K562 (cell line): Measurements from ENCODE around the gene PICK1. TPM values are rescaled to one million over a fixed set of nuclear protein-coding genes. Genes with fewer than 3 reads are reported as not detected.
A peak's percentile ranks its signal among the peaks of the same experiment; 100 is the strongest.

Experiments used
- ADNP ChIP-seq: fragments of 200-800 bp; sonication (Bioruptor generic); IDR thresholded peaks from 2 replicates; pipeline ENCODE4 v1.6.1; 2016; ENCODE audit warnings: missing genetic modification characterization, missing compliant biosample characterization
- AFF4 ChIP-seq: sonication (generic); formaldehyde crosslinking; IDR thresholded peaks from 2 replicates; pipeline ENCODE4 v1.8.0; 2023; ENCODE audit warnings: mild to moderate bottlenecking, missing genetic modification reagents
- BACH1 ChIP-seq: fragments of 200-800 bp; sonication (Bioruptor generic); IDR thresholded peaks from 2 replicates; pipeline ENCODE4 v1.6.1; 2016; ENCODE audit warnings: missing genetic modification characterization, missing compliant biosample characterization
- BRCA1 ChIP-seq, 2 experiments: fragments of 450-650 bp in 1 of 2; sonication (generic) in 1 of 2; formaldehyde crosslinking in 1 of 2; IDR thresholded peaks; 2 replicates each; pipeline versions ENCODE4 v1.5.0 to v1.6.1; 2017 to 2020; ENCODE audit warnings: mild to moderate bottlenecking in 1 of 2, missing genetic modification reagents in 1 of 2
- CBFB ChIP-seq: sonication (generic); formaldehyde crosslinking; IDR thresholded peaks from 2 replicates; pipeline ENCODE4 v1.4.0; 2020; ENCODE audit warnings: mild to moderate bottlenecking, missing genetic modification reagents
- HIVEP1 ChIP-seq: fragments of 250-450 bp; sonication (Bioruptor Pico); IDR thresholded peaks from 2 replicates; pipeline ENCODE4 v1.4.0; 2020; ENCODE audit warnings: mild to moderate bottlenecking
- IRF9 ChIP-seq: fragments of 450-650 bp; IDR thresholded peaks from 2 replicates; pipeline ENCODE4 v1.6.1; 2016; ENCODE audit warnings: missing biosample characterization, missing genetic modification characterization
- KLF10 ChIP-seq: fragments of 250-450 bp; sonication (Bioruptor Pico); IDR thresholded peaks from 2 replicates; pipeline ENCODE4 v1.6.1; 2021; ENCODE audit warnings: matching md5 sums
- LCOR ChIP-seq: sonication (generic); formaldehyde crosslinking; IDR thresholded peaks from 2 replicates; pipeline ENCODE4 v1.8.0; 2022; ENCODE audit warnings: mild to moderate bottlenecking, missing genetic modification reagents
- MTA1 ChIP-seq: fragments of 450-650 bp; IDR thresholded peaks from 2 replicates; pipeline ENCODE4 v1.6.1; 2017; ENCODE audit warnings: borderline replicate concordance
- MTF1 ChIP-seq: fragments of 250-450 bp; sonication (Bioruptor Pico); IDR thresholded peaks from 2 replicates; pipeline ENCODE4 v1.9.0; 2021; ENCODE audit warnings: moderate library complexity, mild to moderate bottlenecking, inconsistent platforms, borderline replicate concordance
- NFIX ChIP-seq: fragments of 250-450 bp; sonication (Bioruptor Pico); IDR thresholded peaks from 2 replicates; pipeline ENCODE4 v1.4.0; 2020; ENCODE audit warnings: low read depth, mild to moderate bottlenecking, moderate library complexity
- RFX1 ChIP-seq: fragments of 450-650 bp; IDR thresholded peaks from 2 replicates; pipeline ENCODE4 v1.6.1; 2016; ENCODE audit warnings: mild to moderate bottlenecking, moderate library complexity
- SIRT6 ChIP-seq: IDR thresholded peaks from one replicate; pipeline ENCODE4 v1.6.1; 2012; ENCODE audit warnings: low read depth, mild to moderate bottlenecking, control low read depth, inconsistent platforms, low read length, moderate library complexity
- TAF1 ChIP-seq: IDR thresholded peaks from 2 replicates; pipeline ENCODE4 v1.6.1; 2011; ENCODE audit warnings: mild to moderate bottlenecking, low read length, moderate library complexity; ENCODE audit not compliant: insufficient read depth, control insufficient read depth, severe bottlenecking; ENCODE audit errors: extremely low read depth
- TRIM28 ChIP-seq: fragments of 450-650 bp; IDR thresholded peaks from 2 replicates; pipeline ENCODE4 v1.6.1; 2017
- XRCC5 ChIP-seq: fragments of 200-400 bp; formaldehyde crosslinking; IDR thresholded peaks from 2 replicates; pipeline ENCODE4 v1.6.1; 2017; ENCODE audit warnings: low read depth, mild to moderate bottlenecking, low read length
- ZC3H4 ChIP-seq: sonication (generic); formaldehyde crosslinking; IDR thresholded peaks from 2 replicates; pipeline ENCODE4 v1.9.0; 2021; ENCODE audit warnings: missing genetic modification reagents, borderline replicate concordance
- ZNF316 ChIP-seq: fragments of 450-650 bp; IDR thresholded peaks from 2 replicates; pipeline ENCODE4 v1.6.1; 2016
- ZNF408 ChIP-seq: fragments of 250-450 bp; sonication (Bioruptor Pico); IDR thresholded peaks from 2 replicates; pipeline ENCODE4 v1.4.0; 2020; ENCODE audit warnings: low read depth, mild to moderate bottlenecking, moderate library complexity
- ZNF583 ChIP-seq: fragments of 250-450 bp; sonication (Bioruptor Pico); IDR thresholded peaks from 2 replicates; pipeline ENCODE4 v1.4.0; 2020
- ZNF75A ChIP-seq: fragments of 450-650 bp; formaldehyde crosslinking; IDR thresholded peaks from 2 replicates; pipeline ENCODE4 v1.4.0; 2020; ENCODE audit warnings: mild to moderate bottlenecking
- polyA plus RNA-seq, 8 experiments: library from polyadenylated mRNA; depleted of rRNA in 4 of 8; stranded (reverse) in 5 of 8; unstranded in 3 of 8; fragments of >200 nt; fragmentation: Nextera tagmentation in 2 of 8; fragmentation: Illumina TruSeq in 1 of 8; extraction: Ambion mirVana in 2 of 8; extraction: Trizol in 1 of 8; gene quantifications; 2 replicates each; pipeline versions ENCODE4 v1.2.1 to v1.2.3, GENCODE V29; 2011 to 2014; ENCODE audit warnings: inconsistent platforms in 1 of 8, missing spikeins in 1 of 8
- total RNA-seq, 7 experiments: library from RNA; depleted of rRNA in 6 of 7; stranded (reverse); fragments of >200 nt in 6 of 7; fragmentation: Illumina TruSeq in 2 of 7; extraction: Trizol in 2 of 7; gene quantifications; 2 replicates each; pipeline versions ENCODE4 v1.2.1 to v1.2.3, GENCODE V29; 2011 to 2021; ENCODE audit warnings: low replicate concordance in 1 of 7

PICK1 gene
- total and polyA plus RNA-seq, 9 of the 15 experiments (the other 6 are each of a cell fraction or from before 2014, with no cell fraction given) = 0.06 to 11.0 (median 7.9) TPM; not detected in 1

- TF ChIP-seq HIVEP1 (CRISPR knock-in tag) = no peak
- TF ChIP-seq NFIX (CRISPR knock-in tag) = no peak
- peak; percentile 100 for TF ChIP-seq RFX1
- TF ChIP-seq LCOR (CRISPR knock-in tag) = peak; percentile 83
- TF ChIP-seq ZNF75A = no peak
- no peak for TF ChIP-seq XRCC5
- no peak for TF ChIP-seq TAF1
- no peak for TF ChIP-seq KLF10
- no peak for TF ChIP-seq BACH1 (tag)
- TF ChIP-seq ZC3H4 (CRISPR knock-in tag) = no peak
- TF ChIP-seq MTA1 = no peak
- no peak for TF ChIP-seq ZNF408
- no peak for TF ChIP-seq CBFB (CRISPR knock-in tag)
- TF ChIP-seq MTF1 (CRISPR knock-in tag) = no peak
- TF ChIP-seq ZNF583 (CRISPR knock-in tag) = no peak
- TF ChIP-seq AFF4 (CRISPR knock-in tag) = no peak
- TF ChIP-seq BRCA1 (IDR thresholded peaks at IDR 0.05) = no peak
- no peak for TF ChIP-seq BRCA1 (CRISPR knock-in tag; IDR thresholded peaks at IDR 0.05)
- no peak for TF ChIP-seq IRF9 (tag)
- TF ChIP-seq TRIM28 = no peak
- no peak for TF ChIP-seq SIRT6
- TF ChIP-seq ADNP (tag) = no peak
- TF ChIP-seq ZNF316 = no peak
Observed at GRCh38 chr22:38056969-38057891, at the start of gene PICK1 (continued).
